ENCODE measurements around the gene RERG.

RERG gene

DNA sequence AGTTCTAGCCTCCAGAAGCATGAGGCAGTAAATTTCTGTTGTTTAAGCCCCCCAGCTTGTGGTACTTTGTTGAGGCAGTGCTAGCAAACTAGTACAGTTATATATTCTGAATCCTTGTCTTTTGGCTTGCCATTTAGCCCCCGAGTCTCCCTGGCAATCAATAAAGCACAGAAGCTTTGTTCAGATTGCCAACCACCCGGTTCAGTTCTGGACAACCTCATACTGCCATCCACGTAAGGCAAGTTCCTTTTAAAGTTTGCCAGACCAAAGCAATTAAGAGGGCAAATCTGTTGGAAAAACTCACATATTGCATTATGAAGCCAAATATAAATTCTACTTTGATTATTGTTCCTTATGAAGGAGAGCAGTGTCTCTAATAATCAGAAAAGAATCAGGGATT lies 67.1 kb downstream of the RERG start:
- DNase-seq (ENCODE audit: low read depth) = no peak
- no peak overlapping the region for H3K4me3 ChIP-seq (ENCODE audit: low read length)
- TF ChIP-seq, protein P1, sequence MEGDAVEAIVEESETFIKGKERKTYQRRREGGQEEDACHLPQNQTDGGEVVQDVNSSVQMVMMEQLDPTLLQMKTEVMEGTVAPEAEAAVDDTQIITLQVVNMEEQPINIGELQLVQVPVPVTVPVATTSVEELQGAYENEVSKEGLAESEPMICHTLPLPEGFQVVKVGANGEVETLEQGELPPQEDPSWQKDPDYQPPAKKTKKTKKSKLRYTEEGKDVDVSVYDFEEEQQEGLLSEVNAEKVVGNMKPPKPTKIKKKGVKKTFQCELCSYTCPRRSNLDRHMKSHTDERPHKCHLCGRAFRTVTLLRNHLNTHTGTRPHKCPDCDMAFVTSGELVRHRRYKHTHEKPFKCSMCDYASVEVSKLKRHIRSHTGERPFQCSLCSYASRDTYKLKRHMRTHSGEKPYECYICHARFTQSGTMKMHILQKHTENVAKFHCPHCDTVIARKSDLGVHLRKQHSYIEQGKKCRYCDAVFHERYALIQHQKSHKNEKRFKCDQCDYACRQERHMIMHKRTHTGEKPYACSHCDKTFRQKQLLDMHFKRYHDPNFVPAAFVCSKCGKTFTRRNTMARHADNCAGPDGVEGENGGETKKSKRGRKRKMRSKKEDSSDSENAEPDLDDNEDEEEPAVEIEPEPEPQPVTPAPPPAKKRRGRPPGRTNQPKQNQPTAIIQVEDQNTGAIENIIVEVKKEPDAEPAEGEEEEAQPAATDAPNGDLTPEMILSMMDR (conservative IDR thresholded peaks at IDR 0.05; ENCODE audit: low read depth, low read length) = no peak

DNA sequence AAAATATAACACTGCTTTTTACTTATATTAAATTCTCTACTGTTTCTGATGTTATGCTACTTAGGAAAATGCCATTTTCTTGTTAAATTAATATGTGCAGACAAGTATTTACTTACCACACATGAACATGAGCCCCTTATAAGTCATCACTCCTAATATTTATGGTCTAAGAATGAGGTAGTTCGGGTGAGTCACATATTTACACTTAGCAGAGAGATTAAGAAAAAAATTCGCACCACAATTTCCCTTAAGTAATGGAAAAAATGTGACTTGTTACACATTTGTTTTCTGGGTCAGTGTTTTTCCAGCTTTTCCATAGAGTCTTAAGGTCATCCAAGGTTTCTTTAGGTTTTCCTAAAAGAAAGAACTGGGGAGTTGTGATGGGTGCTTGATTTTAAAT lies 68.3 kb downstream of the RERG start:
- peak; percentile 91 for DNase-seq (ENCODE audit: low read depth)
- H3K4me3 ChIP-seq (ENCODE audit: low read length) = no peak overlapping the region
- TF ChIP-seq, protein P1 (conservative IDR thresholded peaks at IDR 0.05; ENCODE audit: low read depth, low read length) = no peak

DNA sequence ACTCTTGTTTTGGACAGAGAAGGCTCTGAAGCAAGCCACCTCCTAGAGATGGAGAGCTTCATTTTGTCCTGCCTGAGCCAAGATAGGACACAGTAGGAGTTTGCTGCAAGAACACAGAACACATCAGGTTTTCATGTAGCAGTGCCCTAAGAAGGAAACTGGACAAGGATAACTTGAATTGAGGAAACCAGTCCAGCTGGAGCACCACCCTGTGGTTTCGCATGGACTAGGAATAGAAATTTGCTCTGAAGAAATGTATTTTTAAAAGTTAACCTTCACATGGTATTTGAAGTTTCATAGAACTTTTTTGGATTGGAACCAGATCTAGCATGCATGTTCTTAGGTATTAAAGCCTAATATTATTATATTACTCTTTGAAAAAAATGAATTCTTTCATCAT lies 68.8 kb downstream of the RERG start:
- no peak overlapping the region for H3K4me3 ChIP-seq (ENCODE audit: low read length)
- TF ChIP-seq, protein P1 (conservative IDR thresholded peaks at IDR 0.05; ENCODE audit: low read depth, low read length) = peak; percentile 24
- no peak for DNase-seq (ENCODE audit: low read depth)

DNA sequence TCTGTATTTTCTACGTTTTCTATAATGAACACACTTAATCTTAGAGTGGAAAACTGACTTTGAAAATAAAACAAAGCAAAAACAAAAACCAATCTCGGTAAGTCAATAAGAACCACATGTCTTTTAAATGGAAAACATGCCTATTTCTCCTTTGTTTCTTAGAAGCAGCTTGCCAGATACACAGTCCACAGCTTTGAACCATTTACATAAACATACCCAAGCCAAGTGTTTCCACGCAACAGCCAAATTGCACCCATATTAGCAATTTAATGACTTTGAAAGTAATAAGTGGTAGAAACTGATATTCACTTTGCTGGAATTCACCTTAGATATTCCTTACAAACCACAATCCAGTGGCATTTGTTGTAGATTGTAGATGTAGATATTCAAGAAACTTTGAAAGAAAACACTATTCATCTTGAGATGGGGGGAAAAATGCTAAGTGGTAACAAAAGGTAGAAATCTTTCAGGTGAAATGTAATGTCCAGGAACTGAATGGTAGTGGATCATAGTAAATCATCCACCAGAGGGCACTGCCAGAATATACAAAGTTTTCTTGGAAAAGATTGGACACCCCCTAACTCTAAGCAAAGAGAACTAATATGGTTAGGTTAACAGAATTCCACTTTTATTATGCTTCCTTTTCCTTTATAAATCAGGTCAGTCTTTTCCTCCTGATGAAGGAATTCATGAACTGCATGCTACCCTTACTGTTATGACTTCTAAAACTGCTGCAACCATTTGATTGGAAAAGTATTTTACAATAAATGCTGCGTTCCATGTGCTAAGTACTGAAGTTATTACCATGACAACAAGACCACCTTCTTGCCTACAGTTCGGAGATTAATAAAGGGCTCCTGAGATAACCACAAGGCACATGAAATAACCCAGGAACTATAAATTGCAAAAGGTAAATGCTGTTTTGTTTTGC lies 69.8 kb downstream of the RERG start:
- DNase-seq (ENCODE audit: low read depth) = no peak

DNA sequence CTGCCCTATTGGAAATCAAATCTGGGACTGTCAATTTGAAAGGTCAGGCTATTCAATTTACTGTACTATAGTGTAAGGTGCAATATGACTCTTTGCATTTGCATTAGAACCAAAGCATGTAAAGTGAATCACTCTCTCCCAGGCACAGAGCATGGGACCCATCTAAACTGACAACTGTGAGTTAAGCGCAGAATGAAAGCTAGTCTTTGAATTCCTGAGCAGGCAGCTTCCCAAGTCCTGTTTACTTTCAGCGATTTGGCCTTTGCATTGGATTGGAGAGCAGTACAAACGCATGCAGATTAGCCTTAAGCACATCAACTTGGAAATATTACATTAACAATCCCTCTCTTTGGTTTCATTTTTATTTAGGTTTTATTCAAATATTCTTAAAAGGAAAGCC lies 74.6 kb downstream of the RERG start:
- DNase-seq (ENCODE audit: low read depth) = no peak
- TF ChIP-seq, protein P1 (conservative IDR thresholded peaks at IDR 0.05; ENCODE audit: low read depth, low read length) = no peak
- H3K4me3 ChIP-seq (ENCODE audit: low read length) = no peak overlapping the region

More for the DNA sequence above, 69.8 kb downstream of the RERG start:
- TF ChIP-seq, protein P1 (conservative IDR thresholded peaks at IDR 0.05; ENCODE audit: low read depth, low read length) = peak; percentile 62
- H3K4me3 ChIP-seq (ENCODE audit: low read length) = no peak overlapping the region

DNA sequence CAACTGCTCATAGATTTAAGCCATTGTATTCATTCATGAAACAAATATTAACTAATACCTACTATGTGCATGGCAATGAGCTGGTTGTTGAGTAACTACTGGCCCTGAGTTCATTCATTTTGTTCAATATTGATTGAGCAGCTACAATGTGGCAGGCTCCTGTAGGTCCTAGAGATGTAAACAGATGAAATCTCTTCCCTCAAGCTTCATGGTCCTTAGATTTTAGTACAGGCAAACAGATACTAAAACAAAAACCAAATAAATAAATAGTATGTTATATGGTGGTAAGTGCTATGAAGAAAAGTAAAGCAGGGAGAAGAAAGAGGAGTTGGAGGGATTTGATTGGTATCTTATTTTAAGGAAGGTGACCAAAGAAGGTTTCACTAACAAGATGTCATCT lies 77.8 kb downstream of the RERG start:
- H3K4me3 ChIP-seq (ENCODE audit: low read length) = no peak overlapping the region
- TF ChIP-seq, protein P1 (conservative IDR thresholded peaks at IDR 0.05; ENCODE audit: low read depth, low read length) = no peak
- DNase-seq (ENCODE audit: low read depth) = no peak

DNA sequence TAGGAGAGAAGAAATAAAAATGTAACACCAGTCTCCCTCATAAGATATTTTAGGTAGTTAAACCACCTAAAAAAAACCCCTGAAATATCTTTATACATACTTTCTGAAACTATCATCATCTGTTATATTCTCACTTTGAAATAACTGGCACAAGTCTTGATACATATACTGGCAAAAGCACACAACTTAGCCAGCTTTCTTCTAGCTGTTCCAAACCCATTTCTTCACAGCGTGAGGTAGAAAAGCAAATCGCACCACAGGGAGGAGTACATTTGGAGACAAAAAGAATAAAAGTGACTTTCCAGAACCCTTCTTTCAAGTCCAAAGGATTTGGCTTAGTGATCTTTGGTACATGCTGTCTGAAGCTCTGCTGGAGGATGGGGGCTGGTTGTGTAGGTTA lies 78.5 kb downstream of the RERG start:
- DNase-seq (ENCODE audit: low read depth) = no peak
- TF ChIP-seq, protein P1 (conservative IDR thresholded peaks at IDR 0.05; ENCODE audit: low read depth, low read length) = no peak
- H3K4me3 ChIP-seq (ENCODE audit: low read length) = no peak overlapping the region

Measured in retinal pigment epithelial cell (primary cell).